ENCODE measurements around the gene MAP2K7. TPM values are rescaled to one million over a fixed set of nuclear protein-coding genes. Genes with fewer than 3 reads are reported as not detected.

MAP2K7 gene
- total and polyA plus RNA-seq, 2 donors (not counting 1 experiment from before 2014, with no cell fraction given) = 7.8 to 10.4 TPM

DNA sequence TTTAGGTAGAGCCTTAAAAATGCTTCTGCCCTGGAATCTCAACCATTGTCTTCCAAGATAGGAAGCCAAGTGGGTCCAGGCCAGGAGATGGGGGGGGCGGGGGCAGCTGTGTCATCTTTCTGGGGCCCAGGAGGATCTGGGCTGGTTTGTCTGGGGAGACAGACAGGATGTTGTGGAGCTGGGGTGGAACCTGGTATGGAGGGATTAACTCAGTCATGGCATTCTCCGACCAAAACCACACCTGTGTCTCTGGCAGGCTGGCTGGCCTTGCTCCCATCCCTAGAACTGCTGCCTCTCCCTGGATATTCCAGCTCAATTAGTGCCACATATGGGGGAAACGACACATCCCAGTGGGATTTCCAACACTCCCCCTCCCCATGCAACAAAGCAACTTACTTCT lies 2.7 kb upstream of the MAP2K7 start:
- H3K27ac ChIP-seq (ENCODE audit: insufficient read depth, low read length) = no peak overlapping the region
- no peaks in the 10 kb centered on the region for H3K27me3 ChIP-seq (ENCODE audit: control insufficient read depth, insufficient read depth, low read length)
- peaks cover 6% of the 10 kb centered on the region for H3K4me1 ChIP-seq (ENCODE audit: control insufficient read depth, extremely low read depth, insufficient read depth, low read length)
- H3K79me2 ChIP-seq (ENCODE audit: control insufficient read depth, insufficient read depth, low read length) = peaks cover 19% of the 10 kb centered on the region
- no peaks in the 10 kb centered on the region for H3K9me3 ChIP-seq (ENCODE audit: control insufficient read depth, insufficient read depth, low read depth, low read length)
- no peak overlapping the region for H3K4me3 ChIP-seq (replicated peaks in 1 of 4; ENCODE audit: control extremely low read depth in 1 of 4, insufficient read depth in 1 of 4, low read depth in 3 of 4, low read length in 4 of 4)
- H3K4me2 ChIP-seq (ENCODE audit: extremely low read depth, insufficient read depth, low read length) = no peak overlapping the region
- DNase-seq (ENCODE audit: low read depth in 2 of 2) = no peak
- H3K36me3 ChIP-seq (ENCODE audit: control insufficient read depth, insufficient read depth, low read length) = peaks cover 2% of the 10 kb centered on the region
- no peak for TF ChIP-seq EZH2 (IDR thresholded peaks at IDR 0.05; ENCODE audit: low read length, missing control alignments)
- TF ChIP-seq, protein P1, sequence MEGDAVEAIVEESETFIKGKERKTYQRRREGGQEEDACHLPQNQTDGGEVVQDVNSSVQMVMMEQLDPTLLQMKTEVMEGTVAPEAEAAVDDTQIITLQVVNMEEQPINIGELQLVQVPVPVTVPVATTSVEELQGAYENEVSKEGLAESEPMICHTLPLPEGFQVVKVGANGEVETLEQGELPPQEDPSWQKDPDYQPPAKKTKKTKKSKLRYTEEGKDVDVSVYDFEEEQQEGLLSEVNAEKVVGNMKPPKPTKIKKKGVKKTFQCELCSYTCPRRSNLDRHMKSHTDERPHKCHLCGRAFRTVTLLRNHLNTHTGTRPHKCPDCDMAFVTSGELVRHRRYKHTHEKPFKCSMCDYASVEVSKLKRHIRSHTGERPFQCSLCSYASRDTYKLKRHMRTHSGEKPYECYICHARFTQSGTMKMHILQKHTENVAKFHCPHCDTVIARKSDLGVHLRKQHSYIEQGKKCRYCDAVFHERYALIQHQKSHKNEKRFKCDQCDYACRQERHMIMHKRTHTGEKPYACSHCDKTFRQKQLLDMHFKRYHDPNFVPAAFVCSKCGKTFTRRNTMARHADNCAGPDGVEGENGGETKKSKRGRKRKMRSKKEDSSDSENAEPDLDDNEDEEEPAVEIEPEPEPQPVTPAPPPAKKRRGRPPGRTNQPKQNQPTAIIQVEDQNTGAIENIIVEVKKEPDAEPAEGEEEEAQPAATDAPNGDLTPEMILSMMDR (conservative IDR thresholded peaks at IDR 0.05 in 1 of 2, IDR thresholded peaks at IDR 0.05 in 1 of 2; ENCODE audit: low read depth in 1 of 2, low read length in 2 of 2) = no peak
- no peaks in the 10 kb centered on the region for H4K20me1 ChIP-seq (ENCODE audit: control insufficient read depth, extremely low read depth, insufficient read depth, low read length)
- H2AFZ ChIP-seq (ENCODE audit: low read length) = no peak overlapping the region
- H3K9ac ChIP-seq (ENCODE audit: insufficient read depth, low read length) = no peak overlapping the region

DNA sequence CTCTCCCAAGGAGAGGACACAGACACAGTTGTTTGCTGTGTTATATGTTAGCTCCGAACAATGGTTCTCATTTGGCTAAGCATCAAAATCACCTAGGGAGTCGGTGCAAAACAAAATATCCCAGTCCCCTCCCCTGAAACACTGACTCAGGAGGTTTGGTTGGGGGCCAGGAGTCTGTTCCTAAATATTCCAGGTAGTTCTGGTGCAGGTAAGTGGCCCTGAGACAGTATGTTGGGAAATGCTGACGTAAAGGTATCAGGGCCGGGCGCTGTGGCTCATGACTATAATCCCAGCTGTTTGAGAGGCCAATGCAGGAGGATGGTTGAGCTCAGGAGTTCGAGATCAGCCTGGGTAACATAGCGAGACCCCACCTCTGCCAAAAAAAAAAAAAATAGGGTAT lies 2.3 kb upstream of the MAP2K7 start:
- H3K36me3 ChIP-seq (ENCODE audit: control insufficient read depth, insufficient read depth, low read length) = peaks cover 5% of the 10 kb centered on the region
- no peak for DNase-seq (ENCODE audit: low read depth in 2 of 2)

DNA sequence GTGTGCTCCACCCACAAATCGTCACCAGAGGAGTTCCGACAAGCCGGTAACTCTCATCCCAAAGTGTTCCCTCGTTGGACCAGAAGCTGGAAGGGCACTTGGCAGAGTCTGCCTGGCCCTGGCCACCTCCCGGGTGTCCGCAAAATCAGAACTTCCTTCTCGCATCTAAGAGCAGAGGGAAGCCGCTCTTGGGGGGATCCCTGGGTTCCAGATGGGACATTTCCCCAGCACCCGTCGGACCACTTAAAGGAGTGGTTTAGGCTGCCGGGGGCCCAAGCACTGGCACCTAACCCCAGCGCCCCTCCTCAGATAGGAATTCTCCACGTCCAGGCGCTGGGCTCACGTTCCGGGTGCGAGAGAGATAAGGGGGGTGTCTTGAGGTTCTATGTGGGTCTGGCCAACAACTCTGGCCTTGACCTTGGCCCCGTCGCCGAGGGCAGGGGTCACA lies 857 bp upstream of the MAP2K7 start:
- peak overlapping the region; percentile 41 for H3K9ac ChIP-seq (ENCODE audit: insufficient read depth, low read length)
- H3K27me3 ChIP-seq (ENCODE audit: control insufficient read depth, insufficient read depth, low read length) = no peaks in the 10 kb centered on the region
- H3K36me3 ChIP-seq (ENCODE audit: control insufficient read depth, insufficient read depth, low read length) = peaks cover 7% of the 10 kb centered on the region
- H3K27ac ChIP-seq (ENCODE audit: insufficient read depth, low read length) = peak overlapping the region; percentile 57
- H3K4me1 ChIP-seq (ENCODE audit: control insufficient read depth, extremely low read depth, insufficient read depth, low read length) = peaks cover 6% of the 10 kb centered on the region
- peak overlapping the region; percentile 90 for H3K4me2 ChIP-seq (ENCODE audit: extremely low read depth, insufficient read depth, low read length)
- H3K79me2 ChIP-seq (ENCODE audit: control insufficient read depth, insufficient read depth, low read length) = peaks cover 29% of the 10 kb centered on the region
- no peaks in the 10 kb centered on the region for H3K9me3 ChIP-seq (ENCODE audit: control insufficient read depth, insufficient read depth, low read depth, low read length)
- H3K4me3 ChIP-seq (replicated peaks in 1 of 4; ENCODE audit: control extremely low read depth in 1 of 4, insufficient read depth in 1 of 4, low read depth in 3 of 4, low read length in 4 of 4) = peak overlapping the region; percentile 55 to 76 (median 65)
- peak overlapping the region; percentile 62 for H2AFZ ChIP-seq (ENCODE audit: low read length)
- no peak for TF ChIP-seq EZH2 (IDR thresholded peaks at IDR 0.05; ENCODE audit: low read length, missing control alignments)
- TF ChIP-seq, protein P1 (conservative IDR thresholded peaks at IDR 0.05 in 1 of 2, IDR thresholded peaks at IDR 0.05 in 1 of 2; ENCODE audit: low read depth in 1 of 2, low read length in 2 of 2) = no peak
- no peaks in the 10 kb centered on the region for H4K20me1 ChIP-seq (ENCODE audit: control insufficient read depth, extremely low read depth, insufficient read depth, low read length)
- no peak for DNase-seq (ENCODE audit: low read depth in 2 of 2)

More for the DNA sequence above, 2.3 kb upstream of the MAP2K7 start:
- Histone ChIP-seq H3K4me3 (replicated peaks in 1 of 4; ENCODE audit: control extremely low read depth in 1 of 4, insufficient read depth in 1 of 4, low read depth in 3 of 4, low read length in 4 of 4) (no peak overlapping the region), H4K20me1 (ENCODE audit: control insufficient read depth, extremely low read depth, insufficient read depth, low read length) (no peaks in the 10 kb centered on the region), H3K79me2 (ENCODE audit: control insufficient read depth, insufficient read depth, low read length) (peaks cover 23% of the 10 kb centered on the region), H3K9ac (ENCODE audit: insufficient read depth, low read length) (no peak overlapping the region), H2AFZ (ENCODE audit: low read length) (no peak overlapping the region), H3K9me3 (ENCODE audit: control insufficient read depth, insufficient read depth, low read depth, low read length) (no peaks in the 10 kb centered on the region), H3K4me1 (ENCODE audit: control insufficient read depth, extremely low read depth, insufficient read depth, low read length) (peaks cover 6% of the 10 kb centered on the region), H3K27me3 (ENCODE audit: control insufficient read depth, insufficient read depth, low read length) (no peaks in the 10 kb centered on the region), H3K27ac (ENCODE audit: insufficient read depth, low read length) (no peak overlapping the region), H3K4me2 (ENCODE audit: extremely low read depth, insufficient read depth, low read length) (no peak overlapping the region)
- TF ChIP-seq, protein P1 (conservative IDR thresholded peaks at IDR 0.05 in 1 of 2, IDR thresholded peaks at IDR 0.05 in 1 of 2; ENCODE audit: low read depth in 1 of 2, low read length in 2 of 2) = no peak
- TF ChIP-seq EZH2 (IDR thresholded peaks at IDR 0.05; ENCODE audit: low read length, missing control alignments) = no peak

Data from fibroblast of lung (primary cell).